Measurements from ENCODE around the gene LAT. TPM values are rescaled to one million over a fixed set of nuclear protein-coding genes. Genes with fewer than 3 reads are reported as not detected.

LAT gene
- total RNA-seq, 2 donors from 2014 or later, result 4.5 to 6.1 TPM

DNA sequence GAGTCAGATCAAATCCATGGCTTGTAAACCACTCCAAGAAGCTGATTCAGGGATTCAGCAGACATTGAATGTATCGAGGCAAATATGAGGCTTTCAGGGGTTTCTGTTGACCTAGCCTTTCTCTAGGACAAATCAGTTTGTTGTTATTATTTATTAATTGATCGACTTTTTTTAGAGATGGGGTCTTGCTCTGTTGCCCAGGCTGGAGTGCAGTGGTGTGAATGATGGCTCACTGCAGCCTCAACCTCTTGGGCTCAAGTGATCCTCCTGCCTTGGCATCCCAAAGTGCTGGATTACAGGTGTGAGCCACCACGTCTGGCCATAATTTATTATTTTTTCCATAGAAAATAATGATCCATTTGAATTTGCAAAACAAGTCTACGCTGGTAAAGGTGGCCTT, 27.0 kb downstream of the LAT start:
- H3K27me3 ChIP-seq (ENCODE audit: control insufficient read depth, insufficient read depth, low read length, poor library complexity, severe bottlenecking), result no peaks in the 10 kb centered on the region
- no peaks in the 10 kb centered on the region for H3K36me3 ChIP-seq (ENCODE audit: control insufficient read depth, insufficient read depth, low read length)
- no peaks in the 10 kb centered on the region for H3K4me1 ChIP-seq (ENCODE audit: control insufficient read depth, insufficient read depth, low read length)
- Mint-ChIP-seq H3K9me3 (no peaks in the 10 kb centered on the region), H3K4me1 (no peaks in the 10 kb centered on the region), H3K27ac (no peak overlapping the region), H3K4me3 (no peak overlapping the region), H3K36me3 (ENCODE audit: low read depth) (no peaks in the 10 kb centered on the region), H3K27me3 (ENCODE audit: insufficient read depth) (no peaks in the 10 kb centered on the region)
- WGBS, 2 experiments (ENCODE audit: insufficient coverage in 1 of 2, insufficient read length in 1 of 2), result 89 to 100% methylated on average over 2 to 4 of the region's 4 CpGs
- H3K4me3 ChIP-seq (ENCODE audit: low read length), result no peak overlapping the region
- H3K9ac ChIP-seq (ENCODE audit: extremely low read depth, low read length, poor library complexity, severe bottlenecking), result no peak overlapping the region
- no peaks in the 10 kb centered on the region for H3K9me3 ChIP-seq (ENCODE audit: control insufficient read depth, low read length)
- DNase-seq, result no peak
- TF ChIP-seq, protein P1, sequence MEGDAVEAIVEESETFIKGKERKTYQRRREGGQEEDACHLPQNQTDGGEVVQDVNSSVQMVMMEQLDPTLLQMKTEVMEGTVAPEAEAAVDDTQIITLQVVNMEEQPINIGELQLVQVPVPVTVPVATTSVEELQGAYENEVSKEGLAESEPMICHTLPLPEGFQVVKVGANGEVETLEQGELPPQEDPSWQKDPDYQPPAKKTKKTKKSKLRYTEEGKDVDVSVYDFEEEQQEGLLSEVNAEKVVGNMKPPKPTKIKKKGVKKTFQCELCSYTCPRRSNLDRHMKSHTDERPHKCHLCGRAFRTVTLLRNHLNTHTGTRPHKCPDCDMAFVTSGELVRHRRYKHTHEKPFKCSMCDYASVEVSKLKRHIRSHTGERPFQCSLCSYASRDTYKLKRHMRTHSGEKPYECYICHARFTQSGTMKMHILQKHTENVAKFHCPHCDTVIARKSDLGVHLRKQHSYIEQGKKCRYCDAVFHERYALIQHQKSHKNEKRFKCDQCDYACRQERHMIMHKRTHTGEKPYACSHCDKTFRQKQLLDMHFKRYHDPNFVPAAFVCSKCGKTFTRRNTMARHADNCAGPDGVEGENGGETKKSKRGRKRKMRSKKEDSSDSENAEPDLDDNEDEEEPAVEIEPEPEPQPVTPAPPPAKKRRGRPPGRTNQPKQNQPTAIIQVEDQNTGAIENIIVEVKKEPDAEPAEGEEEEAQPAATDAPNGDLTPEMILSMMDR (conservative IDR thresholded peaks at IDR 0.05), result no peak
- no peak overlapping the region for H3K27ac ChIP-seq (ENCODE audit: low read depth, low read length)

DNA sequence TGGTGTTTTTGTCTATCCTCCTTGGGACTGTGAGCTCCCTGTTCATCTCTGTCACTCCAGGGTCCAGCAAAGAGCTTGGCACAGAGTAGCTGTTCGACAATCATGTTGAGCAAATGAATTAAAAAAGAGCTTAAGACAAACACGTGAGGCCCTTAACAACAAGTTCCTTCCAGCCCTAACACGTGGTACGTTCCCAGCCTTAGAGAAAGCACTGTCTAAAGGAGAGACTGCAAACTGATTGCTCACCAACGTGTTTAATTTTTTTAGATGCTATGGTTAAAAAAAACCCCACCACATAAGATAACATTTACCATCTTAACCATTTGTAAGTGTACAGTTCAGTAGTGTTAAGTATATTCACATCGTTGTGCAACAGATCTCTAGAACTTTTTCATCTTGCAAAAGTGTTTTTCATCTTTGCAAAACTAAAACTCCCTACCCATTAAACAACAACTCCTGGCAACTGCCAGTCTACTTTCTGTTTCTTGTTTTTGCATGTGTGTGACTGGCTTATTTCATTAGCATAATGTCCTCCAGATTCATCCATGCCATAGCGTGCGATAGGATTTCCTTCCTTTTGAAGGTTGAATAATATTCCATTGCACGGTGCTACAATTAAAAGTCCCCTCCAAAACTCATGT, 28.2 kb downstream of the LAT start:
- TF ChIP-seq, protein P1 (conservative IDR thresholded peaks at IDR 0.05), result no peak
- H3K27ac ChIP-seq (ENCODE audit: low read depth, low read length), result no peak overlapping the region
- no peak overlapping the region for H3K27ac Mint-ChIP-seq
- no peaks in the 10 kb centered on the region for H3K9me3 ChIP-seq (ENCODE audit: control insufficient read depth, low read length)
- H3K9me3 Mint-ChIP-seq, result no peaks in the 10 kb centered on the region
- DNase-seq, result no peak
- H3K9ac ChIP-seq (ENCODE audit: extremely low read depth, low read length, poor library complexity, severe bottlenecking), result no peak overlapping the region
- H3K27me3 ChIP-seq (ENCODE audit: control insufficient read depth, insufficient read depth, low read length, poor library complexity, severe bottlenecking), result no peaks in the 10 kb centered on the region
- no peaks in the 10 kb centered on the region for H3K36me3 ChIP-seq (ENCODE audit: control insufficient read depth, insufficient read depth, low read length)
- no peak overlapping the region for H3K4me3 Mint-ChIP-seq
- 87 to 90% methylated on average over 5 to 9 of the region's 9 CpGs for WGBS, 2 experiments (ENCODE audit: insufficient coverage in 1 of 2, insufficient read length in 1 of 2)
- H3K4me1 ChIP-seq (ENCODE audit: control insufficient read depth, insufficient read depth, low read length), result no peaks in the 10 kb centered on the region
- H3K27me3 Mint-ChIP-seq (ENCODE audit: insufficient read depth), result no peaks in the 10 kb centered on the region
- H3K4me3 ChIP-seq (ENCODE audit: low read length), result no peak overlapping the region
- no peaks in the 10 kb centered on the region for H3K4me1 Mint-ChIP-seq
- no peaks in the 10 kb centered on the region for H3K36me3 Mint-ChIP-seq (ENCODE audit: low read depth)

DNA sequence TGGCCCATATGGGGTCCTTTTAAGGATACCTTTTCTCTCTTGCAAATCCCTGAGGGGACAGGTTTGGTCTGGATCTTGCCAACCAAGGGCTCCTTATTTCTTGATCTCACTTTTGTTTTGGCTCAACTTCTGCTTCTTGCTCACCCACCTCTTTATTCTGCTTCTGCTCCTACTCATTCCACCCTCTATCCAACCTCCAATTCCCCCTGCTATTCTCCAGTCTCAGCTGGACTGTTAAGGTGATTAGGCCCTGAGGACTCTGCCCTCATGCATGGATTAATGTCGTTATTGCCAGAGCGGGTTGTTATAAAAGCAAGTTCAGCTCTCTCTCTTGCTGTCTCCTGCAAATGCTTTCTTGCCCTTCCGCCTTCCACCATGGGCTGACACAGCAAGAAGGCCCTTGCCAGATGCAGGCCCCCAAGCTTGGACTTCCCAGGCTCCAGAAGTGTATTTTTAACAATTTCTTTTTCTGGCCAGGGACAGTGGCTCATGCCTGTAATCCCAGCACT, 29.8 kb downstream of the LAT start:
- no peaks in the 10 kb centered on the region for H3K4me1 Mint-ChIP-seq
- H3K36me3 ChIP-seq (ENCODE audit: control insufficient read depth, insufficient read depth, low read length), result no peaks in the 10 kb centered on the region
- 92 to 94% methylated on average over 3 of the region's 3 CpGs for WGBS, 2 experiments (ENCODE audit: insufficient coverage in 1 of 2, insufficient read length in 1 of 2)
- H3K27me3 Mint-ChIP-seq (ENCODE audit: insufficient read depth), result no peaks in the 10 kb centered on the region
- H3K4me1 ChIP-seq (ENCODE audit: control insufficient read depth, insufficient read depth, low read length), result no peaks in the 10 kb centered on the region
- H3K27me3 ChIP-seq (ENCODE audit: control insufficient read depth, insufficient read depth, low read length, poor library complexity, severe bottlenecking), result no peaks in the 10 kb centered on the region
- DNase-seq, result no peak
- H3K9me3 ChIP-seq (ENCODE audit: control insufficient read depth, low read length), result no peaks in the 10 kb centered on the region
- no peak overlapping the region for H3K27ac ChIP-seq (ENCODE audit: low read depth, low read length)
- no peak overlapping the region for H3K9ac ChIP-seq (ENCODE audit: extremely low read depth, low read length, poor library complexity, severe bottlenecking)
- H3K36me3 Mint-ChIP-seq (ENCODE audit: low read depth), result no peaks in the 10 kb centered on the region
- TF ChIP-seq, protein P1 (conservative IDR thresholded peaks at IDR 0.05), result no peak
- H3K4me3 ChIP-seq (ENCODE audit: low read length), result no peak overlapping the region
- H3K27ac Mint-ChIP-seq, result no peak overlapping the region
- H3K4me3 Mint-ChIP-seq, result no peak overlapping the region
- H3K9me3 Mint-ChIP-seq, result no peaks in the 10 kb centered on the region

Data from endodermal cell (in vitro differentiated cells).